Calu3 (cell line): ENCODE results near the gene ZEB2. TPM values are rescaled to one million over a fixed set of nuclear protein-coding genes. Genes with fewer than 3 reads are reported as not detected.

Experiments
- BruUV-seq: library from RNA; stranded (reverse); fragments of 400-500 nt; replicated peaks from 2 replicates; lab custom pipeline; 2021; lab: Mats Ljungman, UMichigan
- CTCF ChIA-PET: fragments of 300-600 bp; sonication (Branson Sonifier 250); formaldehyde crosslinking; loops from one replicate; lab custom pipeline; 2022; ENCODE audit warnings: antibody characterized with exemption; lab: Charles Lee
- DNase-seq: peaks from one replicate; pipeline ENCODE4 v3.0.0; 2022
- H3K27ac Mint-ChIP-seq: one replicate; pipeline ENCODE4 v1.8.0; 2022; ENCODE audit warnings: mixed read lengths; ENCODE audit not compliant: unreplicated experiment
- H3K27me3 Mint-ChIP-seq: one replicate; pipeline ENCODE4 v1.8.0; 2022; ENCODE audit warnings: mixed read lengths; ENCODE audit not compliant: unreplicated experiment
- H3K36me3 Mint-ChIP-seq: one replicate; pipeline ENCODE4 v1.8.0; 2022; ENCODE audit warnings: mild to moderate bottlenecking, moderate library complexity, mixed read lengths; ENCODE audit not compliant: insufficient read depth, unreplicated experiment
- H3K4me1 Mint-ChIP-seq: one replicate; pipeline ENCODE4 v1.8.0; 2022; ENCODE audit warnings: mild to moderate bottlenecking, low read depth, mixed read lengths; ENCODE audit not compliant: unreplicated experiment
- H3K4me3 Mint-ChIP-seq: one replicate; pipeline ENCODE4 v1.8.0; 2022; ENCODE audit warnings: mild to moderate bottlenecking, low read depth, moderate library complexity, mixed read lengths; ENCODE audit not compliant: unreplicated experiment
- H3K9me3 Mint-ChIP-seq: one replicate; pipeline ENCODE4 v1.8.0; 2022; ENCODE audit warnings: low read depth, mixed read lengths; ENCODE audit not compliant: unreplicated experiment
- intact Hi-C: fragments of 100-400 bp; cut with micrococcal nuclease; formaldehyde crosslinking; loops from one replicate; pipeline ENCODE4 v1.10.0; 2022; ENCODE audit not compliant: unreplicated experiment
- total RNA-seq: library from RNA; stranded (reverse); gene quantifications from 2 replicates; pipeline ENCODE4 v1.2.3, GENCODE V29; 2022
- TF ChIP-seq, protein P1 (sequence below): fragments of 200-600 bp; IDR thresholded peaks from one replicate; pipeline ENCODE4 v1.8.0; 2022; ENCODE audit warnings: antibody characterized with exemption; ENCODE audit not compliant: unreplicated experiment

The ZEB2 gene
- total RNA-seq, 1 experiment from 2014 or later: 0.97 TPM

DNA sequence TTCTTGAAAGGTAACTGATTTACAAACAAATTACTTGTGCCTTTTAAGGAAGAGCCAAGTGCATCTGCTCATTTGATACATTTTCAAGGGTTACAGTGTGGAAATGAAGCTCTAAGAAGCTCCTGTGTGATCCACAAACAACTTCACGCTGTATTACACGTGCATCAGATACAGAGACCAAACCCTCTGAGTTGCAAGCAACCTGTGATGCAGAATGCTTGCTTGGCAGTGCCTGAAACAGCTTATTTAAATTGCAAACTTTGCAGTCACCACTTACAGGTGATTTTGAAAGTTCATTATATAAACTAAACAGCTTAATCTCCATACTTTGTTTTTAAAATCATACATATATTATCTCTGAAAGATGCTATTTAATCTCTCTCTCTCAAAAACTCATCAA, 50.1 kb downstream of the ZEB2 start:
- CTCF ChIA-PET: no interaction called here
- H3K27me3 Mint-ChIP-seq: no peaks in the 10 kb centered on the region
- intact Hi-C loops: no loop called here
- BruUV-seq: no TSS peak
- DNase-seq: no peak
- H3K27ac Mint-ChIP-seq: no peak overlapping the region
- TF ChIP-seq, protein P1, sequence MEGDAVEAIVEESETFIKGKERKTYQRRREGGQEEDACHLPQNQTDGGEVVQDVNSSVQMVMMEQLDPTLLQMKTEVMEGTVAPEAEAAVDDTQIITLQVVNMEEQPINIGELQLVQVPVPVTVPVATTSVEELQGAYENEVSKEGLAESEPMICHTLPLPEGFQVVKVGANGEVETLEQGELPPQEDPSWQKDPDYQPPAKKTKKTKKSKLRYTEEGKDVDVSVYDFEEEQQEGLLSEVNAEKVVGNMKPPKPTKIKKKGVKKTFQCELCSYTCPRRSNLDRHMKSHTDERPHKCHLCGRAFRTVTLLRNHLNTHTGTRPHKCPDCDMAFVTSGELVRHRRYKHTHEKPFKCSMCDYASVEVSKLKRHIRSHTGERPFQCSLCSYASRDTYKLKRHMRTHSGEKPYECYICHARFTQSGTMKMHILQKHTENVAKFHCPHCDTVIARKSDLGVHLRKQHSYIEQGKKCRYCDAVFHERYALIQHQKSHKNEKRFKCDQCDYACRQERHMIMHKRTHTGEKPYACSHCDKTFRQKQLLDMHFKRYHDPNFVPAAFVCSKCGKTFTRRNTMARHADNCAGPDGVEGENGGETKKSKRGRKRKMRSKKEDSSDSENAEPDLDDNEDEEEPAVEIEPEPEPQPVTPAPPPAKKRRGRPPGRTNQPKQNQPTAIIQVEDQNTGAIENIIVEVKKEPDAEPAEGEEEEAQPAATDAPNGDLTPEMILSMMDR: no peak
- H3K4me1 Mint-ChIP-seq: no peaks in the 10 kb centered on the region
- no peaks in the 10 kb centered on the region for H3K9me3 Mint-ChIP-seq
- H3K36me3 Mint-ChIP-seq: no peaks in the 10 kb centered on the region
- no peak overlapping the region for H3K4me3 Mint-ChIP-seq

DNA sequence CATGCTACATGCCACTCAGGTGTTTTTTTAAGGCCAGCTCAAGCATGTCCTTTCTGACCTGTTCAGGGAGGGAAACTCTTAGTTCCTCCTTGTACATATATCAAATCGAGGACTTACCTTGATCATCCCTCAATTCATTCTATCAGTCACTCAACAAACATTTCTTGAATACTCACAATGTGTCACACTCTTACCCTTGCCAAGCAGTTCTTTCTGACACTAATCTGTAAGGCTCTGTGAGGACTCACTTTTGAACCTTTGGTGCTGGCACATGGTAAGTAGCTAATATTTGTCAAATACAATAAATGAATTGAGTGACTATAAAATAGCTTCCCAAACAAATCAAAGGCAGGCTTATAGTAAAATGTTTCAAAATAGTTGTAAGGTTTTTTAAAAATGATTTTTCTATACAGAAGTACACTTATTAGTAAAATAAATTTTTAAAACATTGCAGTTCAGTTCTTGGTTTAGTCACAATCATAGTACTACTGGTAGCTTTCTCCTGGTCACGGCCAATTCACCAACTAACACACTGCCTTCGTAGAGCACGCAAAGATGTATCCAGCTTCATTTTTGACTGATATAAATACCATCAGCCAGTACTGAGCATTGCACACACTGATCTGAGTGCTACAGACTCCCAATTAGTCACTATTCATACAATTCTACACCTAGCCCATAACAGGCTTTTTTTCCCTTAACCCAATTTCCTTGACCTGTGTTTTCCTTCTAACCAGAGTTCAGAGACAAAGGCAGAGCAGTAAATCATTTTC, 50.9 kb downstream of the ZEB2 start:
- no peak overlapping the region for H3K27ac Mint-ChIP-seq
- TF ChIP-seq, protein P1: no peak
- H3K4me1 Mint-ChIP-seq: no peaks in the 10 kb centered on the region
- BruUV-seq: no TSS peak
- no peaks in the 10 kb centered on the region for H3K36me3 Mint-ChIP-seq
- no peak overlapping the region for H3K4me3 Mint-ChIP-seq
- CTCF ChIA-PET: no interaction called here
- intact Hi-C loops: no loop called here
- no peaks in the 10 kb centered on the region for H3K27me3 Mint-ChIP-seq
- DNase-seq: no peak
- no peaks in the 10 kb centered on the region for H3K9me3 Mint-ChIP-seq

DNA sequence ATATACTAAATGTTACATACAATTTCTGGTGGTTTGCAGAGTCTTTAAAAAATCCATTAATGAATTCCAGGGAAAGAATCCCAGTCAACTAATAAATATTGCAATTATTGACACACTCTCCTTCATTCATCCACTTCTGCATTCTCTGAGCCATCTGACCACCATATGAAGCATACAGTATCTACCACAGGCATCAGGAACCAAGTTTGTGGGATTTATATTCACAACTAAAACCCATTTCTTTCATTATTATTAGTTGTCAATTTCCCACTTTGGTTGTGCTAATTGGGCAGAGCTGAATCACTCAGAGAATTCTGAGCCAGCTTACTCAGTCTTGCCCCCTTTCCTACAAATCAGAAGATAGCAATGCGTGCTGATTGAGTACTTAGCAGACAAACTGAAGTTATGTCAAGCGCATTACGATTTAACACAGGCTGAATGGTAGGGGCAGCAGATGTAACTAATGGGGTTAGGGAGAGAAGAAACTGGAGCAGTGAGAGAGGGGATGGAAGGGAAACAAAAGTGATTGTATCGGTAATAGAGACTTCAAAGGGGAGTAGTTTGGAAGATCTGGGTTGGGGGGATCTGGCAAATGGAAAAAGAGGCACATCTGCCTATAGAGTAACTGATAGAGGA, 52.3 kb downstream of the ZEB2 start:
- intact Hi-C loops: no loop called here
- Mint-ChIP-seq H3K27ac (no peak overlapping the region), H3K4me1 (no peaks in the 10 kb centered on the region), H3K36me3 (no peaks in the 10 kb centered on the region), H3K4me3 (no peak overlapping the region), H3K9me3 (no peaks in the 10 kb centered on the region), H3K27me3 (no peaks in the 10 kb centered on the region)
- CTCF ChIA-PET: interaction anchor here (1.1 kb wide), 1 partner anchor 18 kb away, joined by 3 read pairs; no protein-coding TSS in a partner anchor
- BruUV-seq: no TSS peak
- DNase-seq: no peak
- TF ChIP-seq, protein P1: no peak

DNA sequence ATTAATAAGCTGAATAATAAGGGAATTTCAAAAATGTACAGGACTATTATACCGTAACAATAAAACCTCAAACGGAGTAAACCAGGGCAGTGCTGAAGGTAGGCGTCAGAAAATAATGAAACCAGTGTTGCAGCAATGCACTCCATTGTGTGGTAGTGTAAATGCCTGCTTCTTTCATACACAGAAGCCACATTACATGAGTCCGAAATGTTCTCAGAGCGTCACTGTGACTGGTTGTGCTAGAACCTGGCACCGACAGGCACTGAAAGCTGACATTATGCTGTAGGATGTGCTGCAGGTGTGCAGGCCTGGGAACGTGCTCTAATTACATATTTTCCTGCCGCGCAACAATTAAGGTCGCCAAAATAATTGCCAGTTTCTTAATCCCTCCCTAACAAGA, 53.3 kb downstream of the ZEB2 start:
- BruUV-seq: no TSS peak
- no peaks in the 10 kb centered on the region for H3K27me3 Mint-ChIP-seq
- intact Hi-C loops: no loop called here
- H3K9me3 Mint-ChIP-seq: no peaks in the 10 kb centered on the region
- no peaks in the 10 kb centered on the region for H3K4me1 Mint-ChIP-seq
- TF ChIP-seq, protein P1: no peak
- CTCF ChIA-PET: no interaction called here
- no peaks in the 10 kb centered on the region for H3K36me3 Mint-ChIP-seq
- no peak overlapping the region for H3K4me3 Mint-ChIP-seq
- no peak for DNase-seq
- no peak overlapping the region for H3K27ac Mint-ChIP-seq
